Parathyroid adenoma (tissue), 2 donors: ENCODE results near the gene IGF1R.

Source experiments
- H2AFZ ChIP-seq: fragments of 300-600 bp; sonication (generic); one replicate; pipeline ENCODE4 v1.7.0; 2017; ENCODE audit warnings: antibody characterized with exemption, mild to moderate bottlenecking
- H3K27ac ChIP-seq: fragments of 300-600 bp; sonication (generic); one replicate; pipeline ENCODE4 v1.7.0; 2017
- H3K27me3 ChIP-seq: fragments of 300-600 bp; sonication (generic); one replicate; pipeline ENCODE4 v1.7.0; 2017; ENCODE audit warnings: low read length; ENCODE audit not compliant: control insufficient read depth, insufficient read depth
- H3K36me3 ChIP-seq: fragments of 300-600 bp; sonication (generic); one replicate; pipeline ENCODE4 v1.7.0; 2017; ENCODE audit warnings: low read length; ENCODE audit not compliant: control insufficient read depth, insufficient read depth
- H3K4me1 ChIP-seq: fragments of 300-600 bp; sonication (generic); one replicate; pipeline ENCODE4 v1.7.0; 2017; ENCODE audit warnings: control low read depth
- H3K4me2 ChIP-seq: fragments of 300-600 bp; sonication (generic); one replicate; pipeline ENCODE4 v1.7.0; 2017; ENCODE audit warnings: low read length
- H3K4me3 ChIP-seq: fragments of 300-600 bp; sonication (generic); one replicate; pipeline ENCODE4 v1.7.0; 2017; ENCODE audit warnings: low read depth, low read length
- H3K79me2 ChIP-seq: fragments of 300-600 bp; sonication (generic); one replicate; pipeline ENCODE4 v1.7.0; 2017; ENCODE audit warnings: control low read depth
- H3K9ac ChIP-seq: fragments of 300-600 bp; sonication (generic); one replicate; pipeline ENCODE4 v1.7.0; 2017; ENCODE audit warnings: mild to moderate bottlenecking
- H3K9me3 ChIP-seq: fragments of 300-600 bp; sonication (generic); one replicate; pipeline ENCODE4 v1.7.0; 2017; ENCODE audit warnings: low read length; ENCODE audit not compliant: control insufficient read depth
- TF ChIP-seq, protein P1 (sequence below): fragments of 300-600 bp; sonication (generic); IDR thresholded peaks from one replicate; pipeline ENCODE4 v1.7.0; 2017; ENCODE audit warnings: antibody characterized with exemption, mild to moderate bottlenecking
- donor health status: primary hyperparathyroidism.

IGF1R gene

DNA sequence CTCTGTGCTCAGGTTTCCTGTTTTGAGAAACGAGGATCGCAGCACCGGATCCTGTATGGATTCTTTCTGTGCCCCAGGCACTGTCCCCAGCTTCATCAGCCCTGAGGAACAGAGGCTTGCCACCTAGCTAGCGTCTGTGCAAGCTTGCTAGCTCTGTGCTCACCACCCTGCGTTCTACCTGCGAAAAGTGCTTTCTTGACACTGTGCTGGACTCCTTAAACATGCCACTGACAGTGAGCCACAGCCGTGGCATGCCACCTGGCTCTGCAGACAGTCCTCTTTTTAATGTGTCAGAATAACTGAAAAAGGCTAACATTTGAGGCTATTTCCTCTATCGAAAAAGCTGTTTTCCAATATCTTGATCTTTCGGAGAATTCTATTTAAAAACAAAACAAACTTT is 357.8 kb downstream of the IGF1R start:
- Histone ChIP-seq H2AFZ (no peak overlapping the region), H3K79me2 (no peaks in the 10 kb centered on the region), H3K9ac (no peak overlapping the region), H3K4me2 (no peak overlapping the region), H3K36me3 (no peaks in the 10 kb centered on the region), H3K27ac (no peak overlapping the region), H3K27me3 (no peaks in the 10 kb centered on the region), H3K4me3 (no peak overlapping the region), H3K9me3 (no peaks in the 10 kb centered on the region), H3K4me1 (no peaks in the 10 kb centered on the region)
- TF ChIP-seq, protein P1, sequence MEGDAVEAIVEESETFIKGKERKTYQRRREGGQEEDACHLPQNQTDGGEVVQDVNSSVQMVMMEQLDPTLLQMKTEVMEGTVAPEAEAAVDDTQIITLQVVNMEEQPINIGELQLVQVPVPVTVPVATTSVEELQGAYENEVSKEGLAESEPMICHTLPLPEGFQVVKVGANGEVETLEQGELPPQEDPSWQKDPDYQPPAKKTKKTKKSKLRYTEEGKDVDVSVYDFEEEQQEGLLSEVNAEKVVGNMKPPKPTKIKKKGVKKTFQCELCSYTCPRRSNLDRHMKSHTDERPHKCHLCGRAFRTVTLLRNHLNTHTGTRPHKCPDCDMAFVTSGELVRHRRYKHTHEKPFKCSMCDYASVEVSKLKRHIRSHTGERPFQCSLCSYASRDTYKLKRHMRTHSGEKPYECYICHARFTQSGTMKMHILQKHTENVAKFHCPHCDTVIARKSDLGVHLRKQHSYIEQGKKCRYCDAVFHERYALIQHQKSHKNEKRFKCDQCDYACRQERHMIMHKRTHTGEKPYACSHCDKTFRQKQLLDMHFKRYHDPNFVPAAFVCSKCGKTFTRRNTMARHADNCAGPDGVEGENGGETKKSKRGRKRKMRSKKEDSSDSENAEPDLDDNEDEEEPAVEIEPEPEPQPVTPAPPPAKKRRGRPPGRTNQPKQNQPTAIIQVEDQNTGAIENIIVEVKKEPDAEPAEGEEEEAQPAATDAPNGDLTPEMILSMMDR, result no peak

DNA sequence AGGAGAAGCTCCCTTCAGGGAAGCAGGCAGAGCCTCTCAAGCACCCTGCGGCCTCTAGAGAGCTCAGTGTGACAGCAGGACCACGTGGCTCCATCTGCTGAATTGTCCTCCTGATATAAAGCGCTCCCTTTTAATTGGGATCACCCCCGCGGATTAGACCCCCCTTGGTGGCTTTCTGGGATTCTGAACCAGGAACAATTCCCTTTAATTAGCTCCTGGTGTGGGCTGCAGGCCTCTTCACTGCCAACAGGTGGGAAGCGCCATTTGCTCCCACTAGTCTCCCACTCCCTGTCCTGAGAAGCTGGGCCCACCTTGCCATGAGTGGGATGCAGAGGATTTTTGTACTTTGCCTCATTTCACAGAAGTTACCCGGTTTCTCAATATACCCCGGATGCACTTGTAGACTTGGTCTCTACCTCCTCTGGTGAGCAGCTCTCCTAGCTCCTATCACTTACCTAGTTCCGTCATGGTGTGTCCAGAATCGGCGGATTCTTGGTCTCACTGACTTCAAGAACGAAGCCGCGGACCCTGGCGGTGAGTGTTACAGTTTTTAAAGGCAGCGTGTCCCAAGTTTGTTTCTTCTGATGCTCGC is 358.7 kb downstream of the IGF1R start:
- TF ChIP-seq, protein P1, result no peak
- Histone ChIP-seq H3K9me3 (no peaks in the 10 kb centered on the region), H3K79me2 (no peaks in the 10 kb centered on the region), H3K4me1 (no peaks in the 10 kb centered on the region), H2AFZ (no peak overlapping the region), H3K4me3 (no peak overlapping the region), H3K9ac (no peak overlapping the region), H3K4me2 (no peak overlapping the region), H3K27ac (no peak overlapping the region), H3K36me3 (no peaks in the 10 kb centered on the region), H3K27me3 (no peaks in the 10 kb centered on the region)

DNA sequence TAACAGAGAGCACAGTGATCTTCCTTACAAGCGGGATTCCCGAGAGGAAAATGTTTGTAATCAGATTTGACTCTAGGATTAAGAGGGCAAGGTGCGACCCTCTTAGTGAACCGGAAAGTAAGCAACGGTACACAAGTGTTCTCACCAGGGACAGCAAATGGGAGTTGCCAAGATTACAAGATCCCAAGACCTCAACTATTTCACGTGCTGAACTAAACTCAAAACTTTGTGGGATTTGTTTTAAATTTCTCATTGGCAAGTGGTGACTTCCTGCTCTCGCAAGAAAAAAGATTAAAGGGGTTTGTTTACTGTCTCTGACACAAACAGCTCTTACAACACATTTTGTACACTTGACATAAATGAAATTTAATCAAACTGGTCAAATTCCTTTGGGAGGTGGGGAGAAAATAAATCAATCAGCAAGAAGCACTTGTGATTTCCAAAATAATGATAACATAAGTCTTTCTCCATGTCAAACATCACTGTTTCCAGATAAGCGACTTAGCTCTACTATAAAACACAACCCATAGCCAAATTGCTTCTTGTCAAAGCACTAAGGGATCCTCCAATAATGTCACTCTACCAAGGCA is 361.5 kb downstream of the IGF1R start:
- H3K9me3 ChIP-seq, result no peaks in the 10 kb centered on the region
- H3K4me2 ChIP-seq, result no peak overlapping the region
- H3K27ac ChIP-seq, result no peak overlapping the region
- no peak overlapping the region for H2AFZ ChIP-seq
- no peaks in the 10 kb centered on the region for H3K27me3 ChIP-seq
- H3K4me1 ChIP-seq, result no peaks in the 10 kb centered on the region
- no peak overlapping the region for H3K9ac ChIP-seq
- H3K36me3 ChIP-seq, result no peaks in the 10 kb centered on the region
- no peaks in the 10 kb centered on the region for H3K79me2 ChIP-seq
- TF ChIP-seq, protein P1, result no peak
- no peak overlapping the region for H3K4me3 ChIP-seq

DNA sequence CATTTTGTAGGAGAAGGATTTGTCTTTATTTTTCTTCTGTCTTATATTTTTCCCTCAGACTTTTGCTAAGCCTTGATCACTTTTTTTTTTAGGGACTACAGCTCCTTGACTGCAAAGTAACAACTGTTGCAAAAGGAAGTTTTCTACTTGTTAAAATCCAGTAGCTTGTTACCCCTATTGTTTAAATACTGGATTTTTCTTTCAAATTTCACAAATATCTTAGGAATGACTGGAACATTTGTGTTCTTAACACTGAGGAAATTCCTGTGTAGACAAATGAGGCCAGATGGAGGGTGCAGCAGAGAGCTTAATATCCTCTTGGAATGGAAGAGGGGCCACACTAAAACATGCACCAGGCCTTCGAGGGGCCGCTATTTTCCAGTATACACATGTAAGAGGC is 362.4 kb downstream of the IGF1R start:
- Histone ChIP-seq H3K4me3 (no peak overlapping the region), H3K9me3 (no peaks in the 10 kb centered on the region), H3K27me3 (no peaks in the 10 kb centered on the region), H3K79me2 (no peaks in the 10 kb centered on the region), H3K4me1 (no peaks in the 10 kb centered on the region), H3K27ac (no peak overlapping the region), H3K36me3 (no peaks in the 10 kb centered on the region), H3K9ac (no peak overlapping the region), H2AFZ (no peak overlapping the region), H3K4me2 (no peak overlapping the region)
- TF ChIP-seq, protein P1, result no peak
